A549 treated with GW870086 at 1 μM for 4 hours (cell line): ENCODE data around the gene SMCO4. TPM values are rescaled to one million over a fixed set of nuclear protein-coding genes. Genes with fewer than 3 reads are reported as not detected.

Experiments used
- total RNA-seq: library from RNA; stranded (reverse); fragments of 200-300 nt; extraction: Qiagen RNA extraction; gene quantifications from 5 replicates; pipeline ENCODE4 v1.2.3, GENCODE V29; 2022; ENCODE audit warnings: low read depth

SMCO4 gene, protein sequence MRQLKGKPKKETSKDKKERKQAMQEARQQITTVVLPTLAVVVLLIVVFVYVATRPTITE
- 14.9 to 33.9 TPM (median 24.2 TPM) in 5 replicates for total RNA-seq

DNA sequence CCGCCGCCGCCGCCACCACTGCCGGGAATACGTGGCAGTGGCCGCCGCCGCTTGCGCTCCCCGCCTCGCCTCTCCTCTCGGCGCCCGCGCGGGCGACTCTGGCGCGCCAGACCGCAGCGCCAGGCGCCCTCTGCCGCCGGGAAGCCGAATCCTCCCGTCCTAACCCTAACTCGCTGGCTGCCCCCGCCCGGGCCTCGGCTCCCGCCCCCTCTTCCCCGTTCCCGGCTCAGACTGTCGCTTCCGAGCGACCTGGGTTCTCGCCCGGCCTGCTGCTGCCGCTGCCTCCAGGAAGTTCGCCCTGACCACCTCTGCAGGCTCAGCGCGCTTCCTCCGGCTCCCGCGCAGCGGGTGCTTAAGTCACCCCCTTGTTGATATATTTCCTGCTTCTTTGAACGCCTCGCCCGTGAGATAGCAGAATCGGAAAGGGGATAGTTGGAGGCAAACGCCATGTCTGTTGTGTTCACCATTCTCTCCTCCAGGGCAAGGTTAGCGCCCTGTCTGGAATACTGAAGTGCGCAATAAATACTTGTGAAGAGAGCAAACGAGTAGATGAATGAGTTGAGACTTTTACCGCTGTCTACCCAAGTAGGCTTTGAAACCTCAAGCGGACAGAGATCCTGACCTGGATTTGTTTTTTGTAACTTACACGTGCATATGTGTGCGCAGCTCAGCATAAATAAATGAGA lies at the start of gene SMCO4:
Gene SMCO4 (minus strand): TSS at position 100 of the 686 bp plus-strand sequence. CDS start 64,202 bp downstream, outside the sequence.

Other genes starting within 250 kb of the SMCO4 start
- gene DEUP1, start 212.6 kb downstream of the SMCO4 start, total RNA-seq: not detected in 5 replicates
- gene CEP295, start 118.3 kb upstream of the SMCO4 start, total RNA-seq: 6.1 to 6.9 TPM (median 6.5 TPM) in 5 replicates
- 92.2 to 101 TPM (median 98.7 TPM) in 5 replicates for gene TAF1D, start 198.1 kb upstream of the SMCO4 start, total RNA-seq
- 12.1 to 15.0 TPM (median 13.6 TPM) in 5 replicates for gene C11orf54, start 198.3 kb upstream of the SMCO4 start, total RNA-seq
- 19.7 to 24.7 TPM (median 22.5 TPM) in 5 replicates for gene MED17, start 240.9 kb upstream of the SMCO4 start, total RNA-seq